Vagina (tissue), 2 donors: ENCODE measurements around the gene ENPP7. TPM values are rescaled to one million over a fixed set of nuclear protein-coding genes. Genes with fewer than 3 reads are reported as not detected.
A peak's percentile ranks its signal among the peaks of the same experiment; 100 is the strongest.

Experiments
- DNase-seq, 2 donors: peaks; one replicate each; pipeline ENCODE4 v3.0.0-alpha.2; 2017; ENCODE audit errors: extremely low spot score in 2 of 2
- H3K27ac ChIP-seq: fragments of 200-600 bp; sonication (generic); one replicate; pipeline ENCODE4 v1.5.1; 2019
- H3K27me3 ChIP-seq: fragments of 200-600 bp; sonication (generic); one replicate; pipeline ENCODE4 v1.5.1; 2019
- H3K36me3 ChIP-seq, 2 donors: fragments of 200-600 bp; sonication (generic); one replicate each; pipeline ENCODE4 v1.5.1; 2017 to 2019
- H3K4me1 ChIP-seq: fragments of 200-600 bp; sonication (generic); one replicate; pipeline ENCODE4 v1.5.1; 2019
- H3K4me3 ChIP-seq, 2 donors: fragments of 200-600 bp; sonication (generic); 1 replicate in 1 of 2; 2 replicates in 1 of 2; pipeline ENCODE4 v1.5.1; 2016 to 2019
- H3K9me3 ChIP-seq: fragments of 200-600 bp; sonication (generic); one replicate; pipeline ENCODE4 v1.5.1; 2019
- CTCF ChIP-seq, 3 experiments: fragments of 450-650 bp in 2 of 3; fragments of 200-600 bp in 1 of 3; sonication (generic) in 1 of 3; IDR thresholded peaks; one replicate each; pipeline ENCODE4 v1.5.1; 2017 to 2019; ENCODE audit warnings: antibody characterized with exemption in 3 of 3, mild to moderate bottlenecking in 2 of 3, moderate library complexity in 2 of 3
- POLR2A ChIP-seq, 2 donors: fragments of 450-650 bp; IDR thresholded peaks; one replicate each; pipeline ENCODE4 v1.6.1; 2017; ENCODE audit warnings: antibody characterized with exemption in 2 of 2, mild to moderate bottlenecking in 2 of 2, moderate library complexity in 2 of 2
- POLR2AphosphoS5 ChIP-seq, 2 donors: sonication (generic); formaldehyde crosslinking; IDR thresholded peaks; one replicate each; pipeline ENCODE4 v1.9.0; 2017; ENCODE audit warnings: antibody characterized with exemption in 2 of 2, mild to moderate bottlenecking in 2 of 2, low read depth in 1 of 2; ENCODE audit not compliant: insufficient read depth in 1 of 2
- intact Hi-C: fragments of 100-400 bp; cut with DNase I; formaldehyde crosslinking; loops from one replicate; pipeline ENCODE4 v1.15.1; 2023
- total RNA-seq: library from RNA; depleted of rRNA; stranded (reverse); fragments of >200 nt; gene quantifications from one replicate; pipeline ENCODE4 v1.2.3, GENCODE V29; 2016

ENPP7 gene
- total RNA-seq, 1 donor from 2014 or later, result not detected

- Histone ChIP-seq H3K4me3 (no peak overlapping the region), H3K9me3 (no peaks in the 10 kb centered on the region), H3K27ac (peak overlapping the region; percentile 7), H3K36me3 (no peaks in the 10 kb centered on the region), H3K4me1 (peaks cover 32% of the 10 kb centered on the region), H3K27me3 (no peaks in the 10 kb centered on the region)
- no peak for TF ChIP-seq CTCF (IDR thresholded peaks at IDR 0.05)
- TF ChIP-seq POLR2AphosphoS5 (IDR thresholded peaks at IDR 0.05; ENCODE audit: insufficient read depth in 1 of 2, low read depth in 1 of 2), result peak in 1 of 2 donors; percentile 15
- no peak for TF ChIP-seq POLR2A (IDR thresholded peaks at IDR 0.05)
- intact Hi-C loops, result no loop called here
- DNase-seq, result no peak
Measured at GRCh38 chr17:79695797-79696609, 34.7 kb upstream of the ENPP7 start.

GRCh38 chr17:79696610-79696982 is 34.1 kb upstream of the ENPP7 start:
- Histone ChIP-seq H3K9me3 (no peaks in the 10 kb centered on the region), H3K36me3 (no peaks in the 10 kb centered on the region), H3K27ac (peak overlapping the region; percentile 7), H3K27me3 (no peaks in the 10 kb centered on the region), H3K4me1 (peaks cover 27% of the 10 kb centered on the region), H3K4me3 (no peak overlapping the region)
- no peak for TF ChIP-seq CTCF (IDR thresholded peaks at IDR 0.05)
- TF ChIP-seq POLR2AphosphoS5 (IDR thresholded peaks at IDR 0.05; ENCODE audit: insufficient read depth in 1 of 2, low read depth in 1 of 2), result no peak
- intact Hi-C loops, result no loop called here
- DNase-seq, result no peak

GRCh38 chr17:79698146-79698846 is 32.4 kb upstream of the ENPP7 start:
- no peak for DNase-seq
- Histone ChIP-seq H3K36me3 (no peaks in the 10 kb centered on the region), H3K4me3 (no peak overlapping the region), H3K27me3 (no peaks in the 10 kb centered on the region), H3K4me1 (peaks cover 18% of the 10 kb centered on the region), H3K27ac (no peak overlapping the region), H3K9me3 (no peaks in the 10 kb centered on the region)
- intact Hi-C loops, result no loop called here
- TF ChIP-seq CTCF (IDR thresholded peaks at IDR 0.05), result no peak
- no peak for TF ChIP-seq POLR2A (IDR thresholded peaks at IDR 0.05)
- TF ChIP-seq POLR2AphosphoS5 (IDR thresholded peaks at IDR 0.05; ENCODE audit: insufficient read depth in 1 of 2, low read depth in 1 of 2), result no peak

- intact Hi-C loops, result no loop called here
- Histone ChIP-seq H3K27ac (no peak overlapping the region), H3K4me1 (peaks cover 18% of the 10 kb centered on the region), H3K36me3 (no peaks in the 10 kb centered on the region), H3K4me3 (no peak overlapping the region), H3K9me3 (no peaks in the 10 kb centered on the region), H3K27me3 (no peaks in the 10 kb centered on the region)
- TF ChIP-seq POLR2A (IDR thresholded peaks at IDR 0.05) (no peak), POLR2AphosphoS5 (IDR thresholded peaks at IDR 0.05; ENCODE audit: insufficient read depth in 1 of 2, low read depth in 1 of 2) (no peak), CTCF (IDR thresholded peaks at IDR 0.05) (no peak)
- DNase-seq, result no peak
Measured at GRCh38 chr17:79699386-79700036, 31.2 kb upstream of the ENPP7 start.
